Measurements from ENCODE around the gene MTSS2.

The MTSS2 gene

DNA sequence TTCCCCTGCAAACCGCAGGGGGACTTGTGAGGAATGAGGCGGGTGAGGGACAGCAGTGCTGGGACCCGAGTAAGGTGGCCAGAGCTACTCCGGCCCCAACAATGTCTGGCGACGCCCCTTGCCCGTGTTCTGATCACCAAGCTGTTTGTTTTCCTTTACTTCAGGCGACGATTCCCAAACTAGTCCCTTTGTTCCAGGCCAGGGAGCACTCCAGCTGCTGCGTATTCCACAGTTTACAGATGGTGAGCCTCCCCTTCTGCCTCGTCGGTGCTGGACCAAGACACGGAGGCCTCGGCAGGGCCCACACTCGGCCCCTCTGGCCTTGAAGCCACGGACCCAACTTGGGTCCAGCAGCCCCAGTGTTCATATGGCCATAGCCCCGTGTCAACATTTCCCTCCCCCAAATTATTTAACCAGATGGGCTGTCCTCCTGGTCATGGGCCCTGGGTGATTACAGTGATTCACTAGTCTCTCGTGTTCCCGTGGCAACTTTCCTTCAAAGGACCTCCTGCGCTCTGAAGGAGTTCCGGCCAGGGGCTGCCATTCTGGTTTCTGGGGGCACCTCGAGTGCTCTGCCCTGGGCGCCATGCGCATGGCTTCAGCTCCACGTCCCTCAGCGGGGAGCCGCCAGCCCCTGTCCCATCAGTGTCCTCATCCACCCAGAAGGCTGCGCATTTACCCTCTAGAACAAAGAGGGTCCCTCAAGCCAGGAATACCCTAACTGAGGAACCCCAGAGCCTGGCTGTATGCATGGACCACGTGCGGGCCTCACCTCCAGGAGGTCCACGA is 24.8 kb upstream of the MTSS2 start:
- ChIA-PET POLR2A (no interaction called here), CTCF (interaction anchor here (1.0 kb wide), 1 partner anchor 60 kb away, joined by 3 read pairs; no protein-coding TSS in a partner anchor)
- no peak overlapping the region for H3K27ac ChIP-seq (ENCODE audit: extremely low read depth, low read depth, low read length)
- H3K9me3 ChIP-seq (ENCODE audit: control insufficient read depth, insufficient read depth, low read depth, low read length), result no peaks in the 10 kb centered on the region
- H3K4me3 ChIP-seq (ENCODE audit: low read depth, low read length), result no peak overlapping the region
- peaks cover 5% of the 10 kb centered on the region; the same call in 1 of the 2 replicates for H3K4me1 ChIP-seq (ENCODE audit: control insufficient read depth, insufficient read depth, low read length)
- H3K36me3 ChIP-seq (ENCODE audit: control insufficient read depth in 2 of 2, insufficient read depth in 1 of 2, low read length in 2 of 2), result no peaks in the 10 kb centered on the region
- TF ChIP-seq ZBTB48 (tag by site-specific recombination; IDR thresholded peaks at IDR 0.05) (no peak), ZBTB17 (tag by site-specific recombination; IDR thresholded peaks at IDR 0.05) (no peak), ZNF221 (tag by site-specific recombination; IDR thresholded peaks at IDR 0.05; ENCODE audit: borderline replicate concordance) (no peak), ZSCAN4 (tag by site-specific recombination; IDR thresholded peaks at IDR 0.05) (no peak), ZNF121 (tag by site-specific recombination; IDR thresholded peaks at IDR 0.05) (no peak), ZNF423 (tag by site-specific recombination; IDR thresholded peaks at IDR 0.05) (no peak)

GRCh38 chr16:70709942-70710341 is 24.1 kb upstream of the MTSS2 start:
- Histone ChIP-seq H3K36me3 (ENCODE audit: control insufficient read depth in 2 of 2, insufficient read depth in 1 of 2, low read length in 2 of 2) (no peaks in the 10 kb centered on the region), H3K27ac (ENCODE audit: extremely low read depth, low read depth, low read length) (no peak overlapping the region)
- POLR2A ChIA-PET, result no interaction called here

GRCh38 chr16:70709457-70709856 is 23.6 kb upstream of the MTSS2 start:
- ChIA-PET CTCF (no interaction called here), POLR2A (interaction anchor here (0.7 kb wide), 1 partner anchor 40 kb away, joined by 4 read pairs; no protein-coding TSS in a partner anchor)
- Histone ChIP-seq H3K27ac (ENCODE audit: extremely low read depth, low read depth, low read length) (no peak overlapping the region), H3K36me3 (ENCODE audit: control insufficient read depth in 2 of 2, insufficient read depth in 1 of 2, low read length in 2 of 2) (no peaks in the 10 kb centered on the region), H3K9me3 (ENCODE audit: control insufficient read depth, insufficient read depth, low read depth, low read length) (no peaks in the 10 kb centered on the region), H3K4me3 (ENCODE audit: low read depth, low read length) (no peak overlapping the region), H3K4me1 (ENCODE audit: control insufficient read depth, insufficient read depth, low read length) (no peaks in the 10 kb centered on the region)
- TF ChIP-seq ZNF24 (tag by site-specific recombination; IDR thresholded peaks at IDR 0.05), result no peak
- TF ChIP-seq, protein P1, sequence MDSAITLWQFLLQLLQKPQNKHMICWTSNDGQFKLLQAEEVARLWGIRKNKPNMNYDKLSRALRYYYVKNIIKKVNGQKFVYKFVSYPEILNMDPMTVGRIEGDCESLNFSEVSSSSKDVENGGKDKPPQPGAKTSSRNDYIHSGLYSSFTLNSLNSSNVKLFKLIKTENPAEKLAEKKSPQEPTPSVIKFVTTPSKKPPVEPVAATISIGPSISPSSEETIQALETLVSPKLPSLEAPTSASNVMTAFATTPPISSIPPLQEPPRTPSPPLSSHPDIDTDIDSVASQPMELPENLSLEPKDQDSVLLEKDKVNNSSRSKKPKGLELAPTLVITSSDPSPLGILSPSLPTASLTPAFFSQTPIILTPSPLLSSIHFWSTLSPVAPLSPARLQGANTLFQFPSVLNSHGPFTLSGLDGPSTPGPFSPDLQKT (IDR thresholded peaks at IDR 0.05; ENCODE audit: borderline replicate concordance, low read depth, low read length), result no peak
- no peak for TF ChIP-seq ZNF248 (tag by site-specific recombination; IDR thresholded peaks at IDR 0.05)
- TF ChIP-seq ZNF391 (tag by site-specific recombination; IDR thresholded peaks at IDR 0.05; ENCODE audit: borderline replicate concordance, low read depth), result no peak
- TF ChIP-seq ZNF112 (tag by site-specific recombination; IDR thresholded peaks at IDR 0.05), result no peak
- TF ChIP-seq ZNF274 (IDR thresholded peaks at IDR 0.05; ENCODE audit: low read length), result no peak
- TF ChIP-seq ZNF274 (tag by site-specific recombination; IDR thresholded peaks at IDR 0.05; ENCODE audit: borderline replicate concordance), result no peak
- no peak for TF ChIP-seq OSR2 (tag by site-specific recombination; IDR thresholded peaks at IDR 0.05)
- no peak for TF ChIP-seq ZNF416 (tag by site-specific recombination; IDR thresholded peaks at IDR 0.05)
- TF ChIP-seq ZNF623 (tag by site-specific recombination; IDR thresholded peaks at IDR 0.05), result no peak

More at GRCh38 chr16:70709942-70710341, 24.1 kb upstream of the MTSS2 start:
- CTCF ChIA-PET, result no interaction called here
- no peak for TF ChIP-seq IKZF3 (tag by site-specific recombination; IDR thresholded peaks at IDR 0.05)
- 0 out of 2 replicates have a peak, but pooled peaks have one; percentile 6 for TF ChIP-seq EGR2 (tag by site-specific recombination; IDR thresholded peaks at IDR 0.05; ENCODE audit: low read depth)
- Histone ChIP-seq H3K9me3 (ENCODE audit: control insufficient read depth, insufficient read depth, low read depth, low read length) (no peaks in the 10 kb centered on the region), H3K4me1 (ENCODE audit: control insufficient read depth, insufficient read depth, low read length) (no peaks in the 10 kb centered on the region; the same call in 1 of the 2 replicates), H3K4me3 (ENCODE audit: low read depth, low read length) (no peak overlapping the region)
